HG03442 (cell line): Measurements from ENCODE around the gene RAI1.

Source experiments
- ATAC-seq: cut with Tn5 transposase; IDR thresholded peaks from one replicate; pipeline ENCODE4 v1.9.1; 2021; ENCODE audit warnings: mild to moderate bottlenecking, moderate library complexity; ENCODE audit not compliant: unreplicated experiment

Gene RAI1

DNA sequence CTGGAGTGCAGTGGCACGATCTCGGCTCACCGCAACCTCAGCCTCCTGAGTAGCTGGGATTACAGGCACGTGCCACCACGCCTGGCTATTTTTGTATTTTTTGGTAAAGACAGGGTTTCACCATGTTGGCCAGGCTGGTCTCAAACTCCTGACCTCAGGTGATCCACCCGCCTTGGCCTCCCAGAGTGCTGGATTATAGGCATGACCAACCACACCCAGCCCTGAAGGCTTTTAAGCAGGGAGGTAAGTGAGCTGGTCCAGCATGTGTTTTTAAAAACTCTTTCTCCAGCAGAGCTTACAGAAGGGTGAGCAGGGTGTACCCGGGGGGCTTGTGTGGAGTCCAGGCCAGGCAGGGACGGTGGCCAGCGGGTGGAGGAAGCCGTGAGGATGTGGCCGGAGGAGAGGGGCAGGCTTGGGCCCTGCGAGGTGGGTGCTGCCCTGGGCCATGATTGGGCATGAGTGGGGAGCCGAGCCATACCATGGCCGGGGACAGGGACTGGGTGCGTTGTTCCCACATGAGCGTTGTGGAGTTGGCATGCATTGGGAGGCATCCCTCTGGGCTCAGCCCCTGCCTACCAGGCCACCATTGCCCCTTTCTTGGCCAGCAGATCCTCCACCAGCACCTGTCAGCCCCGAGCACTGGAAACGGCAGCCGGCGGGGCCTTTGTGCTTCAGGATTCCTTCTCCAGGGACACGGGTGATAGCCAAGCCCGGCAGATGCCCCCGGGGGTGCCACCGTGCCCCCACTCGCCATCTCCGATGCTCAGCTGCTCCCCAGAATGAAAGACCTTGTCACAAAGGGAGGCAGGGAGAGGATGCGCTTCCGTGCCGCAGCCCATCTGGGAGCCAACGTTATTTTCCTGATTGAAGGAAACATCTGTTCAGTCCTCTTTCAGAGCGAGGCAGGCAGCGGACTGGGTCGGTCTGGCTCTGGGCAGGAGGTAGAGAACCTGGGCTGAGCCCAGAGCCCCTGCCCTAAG lies 64.5 kb downstream of the RAI1 start:
- ATAC-seq, result no peak

DNA sequence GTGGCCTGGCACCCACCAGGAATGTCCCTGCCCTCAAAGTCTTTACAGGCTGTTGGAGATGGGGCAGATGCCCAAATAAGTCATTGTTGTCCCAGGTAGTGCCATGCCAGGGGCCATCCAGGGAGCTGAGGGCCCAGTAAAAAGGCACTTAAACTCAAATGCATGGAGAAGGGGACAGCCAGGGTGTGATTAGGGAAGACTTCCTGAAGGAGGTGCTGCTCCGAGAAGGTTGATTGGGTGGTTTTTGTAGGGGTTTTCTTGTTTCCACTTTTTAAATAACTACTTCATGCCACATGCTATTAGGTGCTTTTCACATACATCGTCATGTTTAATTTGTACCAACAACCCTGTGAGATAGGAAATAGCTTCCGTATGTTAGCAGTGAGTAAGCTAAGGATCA lies 66.9 kb downstream of the RAI1 start:
- no peak for ATAC-seq

DNA sequence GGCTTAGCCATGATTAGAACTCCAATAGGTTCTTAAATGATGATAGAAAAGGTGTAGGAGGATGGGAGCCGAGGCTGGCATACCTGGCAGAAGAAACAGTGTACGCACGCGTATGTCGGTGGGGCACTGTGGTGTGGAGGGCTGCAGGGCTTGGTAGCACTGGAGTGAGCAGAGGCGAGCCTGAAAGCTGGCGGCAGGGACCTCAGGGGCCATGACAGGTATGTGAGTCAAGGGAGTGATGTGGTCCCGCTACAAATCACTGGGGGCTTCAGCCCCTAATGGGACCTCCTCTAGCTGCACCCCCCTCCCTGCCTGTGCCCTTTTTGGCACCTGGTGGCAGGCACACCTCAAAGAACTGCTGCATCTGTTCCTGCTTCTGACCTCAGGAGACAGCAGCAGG lies 67.3 kb downstream of the RAI1 start:
- ATAC-seq, result no peak

DNA sequence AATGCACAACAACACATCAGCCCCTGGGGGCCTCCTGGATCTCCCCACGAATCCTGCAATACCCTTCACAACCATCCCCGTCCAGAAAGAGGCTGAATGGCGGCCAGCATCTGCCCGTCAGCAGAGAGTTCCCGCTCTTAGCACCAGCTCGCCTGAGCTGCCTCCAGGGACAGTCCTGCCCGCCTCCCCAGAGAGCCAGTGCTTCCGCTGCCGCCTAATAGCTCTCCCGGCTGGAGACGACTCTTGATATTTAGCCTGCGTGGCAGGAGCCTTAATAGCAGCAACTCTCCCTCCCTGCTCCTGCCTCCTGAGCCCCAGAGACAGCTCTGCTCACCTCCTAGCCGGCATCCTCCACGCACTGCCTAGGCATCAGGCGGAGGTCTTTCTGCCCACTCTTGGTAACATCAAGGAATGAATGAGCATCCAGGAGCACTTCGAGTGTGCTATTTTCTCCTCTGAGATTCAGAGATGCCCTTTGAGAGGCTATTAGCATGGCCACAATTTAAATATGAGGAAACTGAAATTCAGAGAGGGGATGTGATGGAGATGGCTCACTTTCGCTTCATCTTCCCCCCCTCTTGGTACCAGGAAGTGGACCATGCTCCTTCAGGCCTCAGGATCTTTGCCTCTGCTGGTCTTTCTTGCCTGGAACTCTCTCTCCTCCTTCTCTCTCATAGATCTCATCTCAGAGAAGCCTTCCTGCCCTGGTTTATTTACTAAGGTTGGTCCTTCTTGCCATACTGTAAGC lies 67.9 kb downstream of the RAI1 start:
- ATAC-seq, result no peak

DNA sequence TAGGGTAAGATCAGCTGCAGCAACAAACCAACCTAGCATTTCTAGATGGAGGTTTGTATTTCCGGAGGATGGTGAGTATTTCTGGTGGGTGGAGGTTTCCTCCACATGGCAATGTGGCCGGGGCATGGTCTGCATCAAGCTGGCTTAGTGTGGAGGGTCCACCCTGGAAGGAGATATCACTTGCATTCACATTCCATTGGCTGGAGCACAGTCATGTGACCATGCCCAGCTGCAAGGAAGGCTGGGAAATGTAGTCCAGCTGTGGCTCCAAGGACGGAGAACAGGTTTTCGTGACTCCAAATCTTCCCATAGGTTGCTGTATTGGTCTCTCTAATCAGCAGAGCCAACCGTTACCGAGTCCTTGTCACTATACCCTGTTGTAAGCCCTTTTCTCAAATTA lies 68.7 kb downstream of the RAI1 start:
- ATAC-seq, result no peak

DNA sequence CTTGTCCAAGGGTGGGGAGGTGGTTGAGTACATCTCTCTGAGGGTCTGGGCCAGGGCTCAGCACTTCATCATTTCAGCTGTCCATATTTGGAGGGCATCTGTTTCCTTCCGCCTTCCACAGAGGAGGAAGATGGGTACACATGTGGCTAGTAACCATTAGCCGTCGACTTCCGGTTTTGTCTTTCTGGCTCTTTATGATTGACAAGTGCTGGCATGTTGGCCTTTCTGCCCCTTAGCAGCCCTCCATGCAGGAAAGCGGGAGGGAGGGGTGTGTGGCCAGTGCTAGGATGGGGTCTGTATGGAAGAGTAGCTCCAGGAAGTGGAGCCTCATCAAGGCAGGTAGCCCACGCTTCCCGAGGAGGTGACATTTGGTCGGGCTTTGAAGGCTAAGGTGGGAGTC lies 69.6 kb downstream of the RAI1 start:
- no peak for ATAC-seq

DNA sequence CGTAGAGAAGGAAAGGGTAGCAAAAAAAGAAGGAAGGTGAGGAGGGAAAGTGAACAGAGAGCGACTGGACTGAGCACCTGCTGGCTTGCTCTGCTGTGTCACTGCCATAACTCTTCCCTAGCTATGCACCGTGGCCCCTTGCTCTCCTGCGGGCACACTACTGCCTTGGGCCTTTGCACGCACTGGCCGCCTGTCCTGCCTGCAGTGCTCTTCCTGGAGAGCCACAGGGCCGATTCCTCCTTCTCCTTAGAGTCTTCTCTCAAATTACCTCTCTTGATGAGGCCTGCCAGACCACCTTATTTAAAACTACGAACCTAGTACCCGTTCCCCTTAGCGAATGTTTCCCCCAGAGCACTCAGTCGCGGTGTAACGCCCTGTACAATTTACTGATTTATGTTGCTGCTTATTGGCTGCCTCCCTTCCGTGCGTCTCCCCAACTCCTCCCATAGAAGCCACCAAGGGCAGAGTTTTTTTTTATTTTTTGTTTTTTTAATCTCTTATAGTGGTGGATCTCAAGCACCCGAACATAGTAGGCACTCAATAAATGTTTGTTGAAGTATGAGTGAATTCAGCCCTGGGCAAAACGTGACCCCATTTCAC lies 70.3 kb downstream of the RAI1 start:
- ATAC-seq, result no peak

DNA sequence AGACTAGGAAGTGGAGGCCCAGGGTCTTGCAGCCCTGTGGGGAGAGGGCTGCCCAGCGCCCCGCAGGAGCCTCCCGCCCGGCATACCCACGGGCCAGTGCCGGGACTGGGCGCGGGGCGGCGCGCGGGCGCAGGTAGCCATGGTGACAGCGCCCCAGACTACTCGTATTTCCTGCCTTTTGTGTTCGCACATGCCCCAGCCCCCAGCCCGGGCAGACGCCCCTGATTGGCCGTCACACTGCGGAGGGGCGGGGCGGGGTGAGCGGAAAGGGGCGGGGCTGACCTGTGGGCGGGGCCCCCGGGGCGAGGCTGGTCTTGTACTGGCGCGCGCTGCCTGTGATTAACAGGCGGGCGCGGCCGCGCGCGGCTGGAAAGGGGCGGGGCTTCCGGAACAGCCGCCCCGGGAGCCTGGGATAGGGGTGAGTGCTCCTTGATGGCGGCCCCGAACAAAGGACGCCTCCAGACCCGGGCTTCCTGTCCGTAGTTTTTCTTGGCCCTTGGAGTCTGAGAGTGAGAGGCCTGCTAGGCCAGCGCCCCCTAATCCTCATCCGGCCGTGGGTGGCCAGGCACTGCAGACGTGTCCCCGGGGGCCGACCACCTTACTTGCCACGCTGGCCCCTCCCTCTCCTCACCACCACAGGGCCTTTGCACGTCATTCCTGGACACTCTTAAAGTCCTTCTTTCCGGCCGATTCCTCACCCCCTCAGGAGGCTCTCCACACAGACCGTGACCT lies 71.0 kb downstream of the RAI1 start:
- ATAC-seq, result peak; percentile 69

DNA sequence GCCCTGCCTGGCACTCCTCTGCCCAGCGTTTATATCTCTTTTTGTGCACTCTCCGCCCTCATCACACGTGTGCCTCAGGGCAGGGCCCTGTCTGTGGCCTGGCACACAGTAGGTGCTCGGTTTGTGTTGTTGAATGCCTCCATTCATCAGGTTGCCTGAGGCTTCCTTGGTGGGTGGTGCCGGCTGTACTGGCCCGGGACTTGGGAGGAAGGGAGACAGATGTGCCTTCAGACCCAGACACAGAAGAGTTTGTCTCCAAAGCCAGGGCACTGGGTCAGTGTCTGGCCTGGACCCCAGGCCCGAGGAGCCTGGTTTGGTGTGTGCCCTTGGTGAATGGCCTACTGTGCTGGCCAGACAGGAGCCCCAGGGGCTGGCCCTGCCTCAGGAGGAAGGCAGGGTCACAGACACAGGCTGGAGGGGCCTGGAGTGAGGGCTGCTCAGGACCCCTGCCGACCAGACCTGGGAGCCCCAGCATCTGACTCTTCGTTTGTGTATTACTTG lies 71.6 kb downstream of the RAI1 start:
- ATAC-seq, result no peak

DNA sequence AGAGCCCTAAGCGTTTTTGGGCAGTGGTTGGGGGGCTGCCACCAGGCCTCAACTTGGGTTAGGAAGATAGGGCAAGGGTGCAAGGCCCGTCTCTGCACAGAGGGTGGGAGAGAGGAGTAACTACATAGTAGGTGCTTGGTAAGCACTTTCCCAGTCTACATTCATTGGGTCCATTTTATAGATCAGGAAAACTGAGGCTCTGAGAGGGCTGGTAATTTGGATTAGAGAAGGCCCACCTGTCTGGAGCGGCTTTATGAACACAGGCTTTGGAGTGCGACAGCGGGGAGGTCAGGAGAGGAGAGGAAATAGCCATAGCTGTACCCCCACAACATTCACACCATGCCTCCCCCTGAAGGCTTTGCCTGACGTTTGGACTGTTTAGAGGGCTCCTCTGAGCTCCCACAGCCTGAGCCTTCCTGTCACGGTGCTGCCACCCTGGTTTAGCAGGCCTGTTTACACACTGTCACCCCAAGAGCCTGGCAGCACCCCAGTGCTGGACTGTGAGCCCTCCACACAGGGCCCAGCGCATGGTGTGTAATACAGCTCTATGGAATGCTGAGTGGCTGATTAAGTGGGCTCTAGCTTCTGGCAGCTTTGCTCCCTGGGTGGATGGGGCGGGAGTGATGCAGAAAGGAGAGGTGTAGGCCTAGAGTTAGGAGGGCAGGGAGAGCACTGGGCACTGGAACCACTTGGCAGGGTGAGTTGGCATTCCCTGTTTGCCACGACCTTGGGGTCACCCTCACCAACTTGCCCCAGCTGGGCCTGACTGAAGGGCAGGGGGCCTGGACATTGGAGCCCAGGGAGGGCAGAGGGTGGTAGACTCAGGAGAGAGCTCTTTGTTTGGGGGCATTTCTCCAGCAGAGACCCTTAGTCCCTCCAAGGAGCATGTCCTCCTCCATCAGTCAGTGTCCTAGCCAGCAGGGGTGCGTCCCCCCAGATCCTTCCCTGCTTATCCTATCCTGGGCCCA lies 73.7 kb downstream of the RAI1 start:
- ATAC-seq, result no peak

DNA sequence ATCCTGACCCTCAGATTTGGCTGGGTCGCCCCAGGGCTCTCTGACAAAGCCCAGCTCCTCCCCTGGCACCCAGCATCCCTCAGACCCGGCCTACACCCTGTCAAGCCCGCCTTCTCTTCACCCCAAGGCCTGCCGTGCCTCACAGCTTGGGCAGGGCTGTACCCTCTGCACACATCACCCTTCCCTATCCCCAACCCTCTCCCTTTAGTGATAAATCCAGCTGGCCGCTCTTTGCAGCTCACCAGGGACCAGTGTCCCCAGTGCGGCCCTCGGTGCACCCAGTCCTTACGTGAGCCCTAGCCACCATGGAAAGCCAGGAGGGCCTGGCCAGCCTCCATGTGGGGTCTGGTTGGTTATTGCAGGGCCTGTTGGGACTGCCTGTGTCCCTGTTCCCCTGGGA lies 74.5 kb downstream of the RAI1 start:
- ATAC-seq, result no peak

DNA sequence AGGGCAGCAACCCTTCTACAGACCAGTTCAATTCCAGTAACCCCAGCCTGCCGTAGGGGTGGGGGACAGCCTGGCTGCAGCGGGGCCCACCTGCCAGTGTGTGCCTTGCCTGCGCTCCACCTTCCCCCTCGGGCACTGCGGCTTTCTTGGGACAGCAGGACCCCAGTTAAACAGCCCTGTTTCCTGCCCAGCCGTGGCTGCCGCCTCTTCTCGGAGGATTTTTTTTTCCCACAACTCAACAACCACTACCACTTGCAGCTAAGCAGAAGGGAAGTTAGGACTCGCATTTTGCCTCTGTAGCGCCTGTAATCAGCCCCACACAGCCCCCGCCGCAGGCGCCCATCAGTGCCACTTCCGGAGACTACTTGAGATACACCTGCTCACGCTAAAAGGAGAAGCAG lies 76.1 kb downstream of the RAI1 start:
- ATAC-seq, result no peak

DNA sequence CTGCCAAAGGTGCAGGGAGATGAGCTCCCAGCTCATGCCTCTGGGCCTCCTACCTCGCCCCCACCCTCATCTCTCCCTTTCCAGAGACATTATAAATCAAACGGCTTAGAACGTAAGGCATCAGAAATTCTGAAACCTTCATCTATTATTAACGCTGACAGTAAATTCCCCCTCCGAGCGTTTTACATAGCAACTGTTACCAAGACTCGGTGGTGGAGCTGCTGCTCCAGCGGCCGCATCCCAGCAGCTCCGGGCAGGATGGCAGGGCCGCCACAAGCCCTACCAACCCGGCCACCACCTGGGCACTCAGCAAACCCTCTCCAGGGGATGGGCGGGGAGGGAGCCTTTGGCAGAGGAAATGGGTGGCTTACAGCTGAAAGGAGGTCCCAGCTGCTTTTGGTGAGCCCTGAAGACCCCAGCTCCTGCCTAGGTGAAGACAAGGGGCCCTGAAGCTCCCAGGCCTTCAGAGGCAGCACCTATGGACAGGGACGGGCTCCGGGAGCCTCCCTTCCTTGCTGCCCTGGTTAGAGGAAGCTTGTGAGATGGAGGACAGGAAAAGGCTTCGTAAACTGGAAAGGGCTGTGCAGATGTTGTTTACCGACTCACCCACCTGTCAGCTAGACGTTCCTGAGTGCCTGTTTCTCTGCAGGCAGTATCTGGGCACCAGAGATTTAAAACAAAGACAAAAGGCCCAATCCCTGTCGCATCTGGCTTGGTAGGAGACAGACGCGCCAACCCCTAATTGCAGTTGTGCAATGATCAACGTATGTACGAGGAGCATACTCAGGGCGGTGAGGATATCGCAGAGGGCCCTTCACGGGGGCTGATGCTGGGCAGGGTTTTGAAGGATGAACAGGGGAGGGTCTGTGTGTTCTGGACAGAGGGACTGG lies 76.9 kb downstream of the RAI1 start:
- no peak for ATAC-seq

DNA sequence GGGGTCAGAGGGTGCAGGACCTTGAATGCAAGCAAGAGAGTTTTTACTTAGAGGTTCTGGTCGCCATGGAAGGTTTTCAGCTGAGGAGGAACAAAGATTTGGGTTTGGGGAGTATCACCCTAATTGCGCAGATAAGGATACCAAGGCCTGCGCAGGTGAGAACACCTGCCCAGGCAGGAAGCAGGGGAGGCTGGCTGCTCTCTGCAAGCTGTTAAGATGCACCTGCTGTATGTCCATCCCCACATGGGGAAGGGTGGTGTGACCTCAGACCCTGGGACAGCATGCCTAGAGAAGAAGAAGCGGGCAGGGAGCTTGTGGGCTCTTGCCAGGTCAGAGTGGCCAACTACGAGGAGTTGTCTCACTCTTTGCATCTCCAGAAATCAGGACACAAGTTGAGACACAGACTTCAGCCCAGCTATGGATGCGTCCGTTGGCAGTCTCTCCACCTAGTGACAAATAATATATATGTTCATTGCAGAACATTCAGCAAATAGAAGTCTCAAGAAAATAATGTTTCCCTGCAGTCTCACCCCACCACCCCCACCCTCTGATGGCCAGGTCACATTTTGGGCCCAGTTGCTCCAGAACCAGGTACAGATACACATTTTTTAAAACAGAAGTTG lies 77.8 kb downstream of the RAI1 start:
- ATAC-seq, result no peak

DNA sequence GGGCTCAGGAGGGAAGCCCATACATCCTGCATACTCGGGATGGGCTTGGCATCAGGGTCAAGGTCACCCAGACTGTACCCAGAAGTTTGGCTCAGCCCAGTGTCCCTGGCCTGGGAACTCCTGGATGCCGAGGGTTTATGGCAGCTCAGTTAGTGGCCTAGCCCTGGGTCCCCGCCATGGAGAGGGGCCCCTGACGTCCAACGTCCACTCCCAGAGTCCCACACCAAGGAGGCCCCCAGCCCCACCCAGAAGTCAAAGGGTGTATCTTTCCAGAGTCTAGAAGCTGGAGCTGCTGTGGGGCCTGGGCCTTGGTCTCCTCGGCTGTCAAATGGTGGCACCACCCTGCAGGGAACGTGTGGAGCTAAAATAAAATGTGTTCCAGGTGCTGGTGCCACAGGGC lies 79.1 kb downstream of the RAI1 start:
- ATAC-seq, result no peak

DNA sequence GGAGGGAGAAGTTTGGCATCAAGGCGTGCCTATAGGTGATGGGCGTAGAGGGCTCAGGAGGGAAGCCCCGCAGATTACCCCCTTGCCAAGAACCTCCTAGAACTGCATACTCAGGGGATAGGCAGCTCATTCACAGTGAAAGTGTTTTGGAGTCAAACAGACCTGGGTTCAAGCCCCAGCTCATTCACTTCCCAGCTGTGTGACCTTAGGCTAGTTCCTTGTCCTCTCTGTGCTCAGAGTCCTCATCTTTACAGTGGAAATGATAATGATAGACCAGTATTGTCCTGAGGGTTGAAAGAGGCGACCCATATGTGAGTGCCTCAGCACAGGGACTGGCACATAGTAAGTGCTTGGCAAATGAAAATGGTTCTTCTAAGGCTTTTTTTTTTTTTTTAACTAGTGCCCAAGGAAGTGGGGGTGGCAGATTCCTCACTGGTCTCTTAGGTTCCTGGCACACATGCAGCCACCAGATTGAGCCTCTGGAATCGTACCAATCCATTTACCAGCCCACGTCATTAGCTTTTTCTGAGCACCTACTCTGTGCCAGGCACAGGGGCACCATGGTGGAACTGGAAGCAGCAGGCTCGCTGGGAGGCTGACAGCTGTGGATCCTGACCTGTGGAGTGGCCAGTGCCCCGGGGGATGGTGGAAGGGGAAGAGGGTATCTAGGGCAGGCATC lies 79.8 kb downstream of the RAI1 start:
- no peak for ATAC-seq

DNA sequence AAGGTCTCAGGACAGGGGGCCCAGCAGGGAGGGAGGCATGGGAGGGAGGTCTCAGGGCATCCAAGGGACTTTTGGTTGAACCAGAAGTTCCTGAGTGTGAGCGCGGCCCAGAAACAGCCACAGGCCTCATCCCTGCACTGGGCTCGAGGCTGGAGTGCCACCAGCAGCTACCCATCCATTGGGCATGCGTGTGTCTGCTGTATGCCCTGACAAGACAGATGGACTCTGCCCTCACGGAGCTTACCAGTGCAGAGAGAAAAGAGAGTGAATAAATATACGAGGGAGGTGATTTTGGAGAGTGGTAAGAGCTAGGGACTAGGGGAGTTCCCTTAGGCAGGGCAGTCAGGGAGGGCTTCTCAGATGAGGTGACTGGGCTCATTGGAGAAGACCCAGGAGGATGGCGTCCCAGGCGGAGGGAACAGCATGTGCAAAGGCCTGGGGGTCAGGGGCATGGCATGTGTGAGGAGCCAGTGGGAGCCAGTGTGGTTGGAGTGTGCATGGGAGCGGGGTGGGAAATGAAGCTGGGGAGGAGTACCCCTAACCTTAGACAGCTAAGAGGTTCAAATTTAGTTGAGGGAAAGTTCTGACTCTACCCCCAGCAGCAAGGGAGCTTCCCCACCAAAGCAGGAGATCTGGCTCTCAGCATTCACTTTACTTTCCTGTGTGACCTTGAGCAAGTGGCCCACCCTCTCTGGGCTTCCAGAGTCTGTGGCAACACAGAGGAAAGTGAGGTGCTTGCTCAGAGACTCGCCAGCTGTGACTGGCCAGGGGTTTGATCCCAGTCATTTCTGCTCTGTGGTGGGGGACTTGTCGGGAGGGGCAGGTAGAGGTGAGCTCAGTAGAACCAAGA lies 80.9 kb downstream of the RAI1 start:
- no peak for ATAC-seq
